Endothelial cell (in vitro differentiated cells): ENCODE results near the gene CACNA2D3. TPM values are rescaled to one million over a fixed set of nuclear protein-coding genes. Genes with fewer than 3 reads are reported as not detected.

Source experiments
- DNase-seq: peaks from one replicate; pipeline ENCODE4 v3.0.0; 2021; ENCODE audit warnings: low spot score
- H3K27ac Mint-ChIP-seq: one replicate; pipeline ENCODE4 v1.8.0; 2021; ENCODE audit warnings: mixed read lengths, inconsistent platforms; ENCODE audit not compliant: unreplicated experiment
- H3K27me3 Mint-ChIP-seq: one replicate; pipeline ENCODE4 v1.8.0; 2021; ENCODE audit warnings: mild to moderate bottlenecking, moderate library complexity, mixed read lengths, inconsistent platforms; ENCODE audit not compliant: unreplicated experiment
- H3K36me3 Mint-ChIP-seq: one replicate; pipeline ENCODE4 v1.8.0; 2021; ENCODE audit warnings: mild to moderate bottlenecking, low read depth, mixed read lengths, inconsistent platforms; ENCODE audit not compliant: unreplicated experiment
- H3K4me1 Mint-ChIP-seq: one replicate; pipeline ENCODE4 v1.8.0; 2021; ENCODE audit warnings: mild to moderate bottlenecking, mixed read lengths, inconsistent platforms; ENCODE audit not compliant: unreplicated experiment
- H3K4me3 Mint-ChIP-seq: one replicate; pipeline ENCODE4 v1.8.0; 2021; ENCODE audit warnings: mild to moderate bottlenecking, mixed read lengths, inconsistent platforms; ENCODE audit not compliant: unreplicated experiment
- H3K9me3 Mint-ChIP-seq: one replicate; pipeline ENCODE4 v1.8.0; 2021; ENCODE audit warnings: mixed read lengths, inconsistent platforms; ENCODE audit not compliant: unreplicated experiment
- CTCF ChIP-seq: fragments of 200-600 bp; sonication (generic); IDR thresholded peaks from one replicate; pipeline ENCODE4 v1.5.0; 2021; ENCODE audit warnings: antibody characterized with exemption; ENCODE audit not compliant: unreplicated experiment
- total RNA-seq: library from RNA; stranded (reverse); fragmentation: NEBNext Ultra II Directional; extraction: Animal tissue kit (Norgen Biotek cat#: 25700); gene quantifications from one replicate; pipeline ENCODE4 v1.2.1, GENCODE V29; 2021; ENCODE audit not compliant: unreplicated experiment

The CACNA2D3 gene
- total RNA-seq, 1 donor from 2014 or later, result 0.46 TPM

GRCh38 chr3:54866251-54866650 lies 743.9 kb downstream of the CACNA2D3 start:
- TF ChIP-seq CTCF, result no peak
- Mint-ChIP-seq H3K9me3 (no peaks in the 10 kb centered on the region), H3K36me3 (no peaks in the 10 kb centered on the region), H3K27me3 (no peaks in the 10 kb centered on the region), H3K27ac (no peak overlapping the region), H3K4me3 (no peak overlapping the region), H3K4me1 (no peaks in the 10 kb centered on the region)
- no peak for DNase-seq

GRCh38 chr3:54870423-54870822 lies 748.1 kb downstream of the CACNA2D3 start:
- Mint-ChIP-seq H3K4me1 (peaks cover 12% of the 10 kb centered on the region), H3K4me3 (no peak overlapping the region), H3K36me3 (no peaks in the 10 kb centered on the region), H3K27ac (no peak overlapping the region), H3K27me3 (no peaks in the 10 kb centered on the region), H3K9me3 (no peaks in the 10 kb centered on the region)
- DNase-seq, result no peak
- TF ChIP-seq CTCF, result no peak

- no peak for TF ChIP-seq CTCF
- H3K27me3 Mint-ChIP-seq, result no peaks in the 10 kb centered on the region
- DNase-seq, result no peak
- no peaks in the 10 kb centered on the region for H3K9me3 Mint-ChIP-seq
- H3K4me3 Mint-ChIP-seq, result no peak overlapping the region
- H3K27ac Mint-ChIP-seq, result no peak overlapping the region
- H3K4me1 Mint-ChIP-seq, result peaks cover 20% of the 10 kb centered on the region
- no peaks in the 10 kb centered on the region for H3K36me3 Mint-ChIP-seq
These were observed 749.5 kb downstream of the CACNA2D3 start for GRCh38 chr3:54871867-54872266.

GRCh38 chr3:54873059-54874010 lies 751.0 kb downstream of the CACNA2D3 start:
- Mint-ChIP-seq H3K27ac (no peak overlapping the region), H3K4me1 (peaks cover 20% of the 10 kb centered on the region), H3K36me3 (no peaks in the 10 kb centered on the region), H3K9me3 (no peaks in the 10 kb centered on the region), H3K4me3 (no peak overlapping the region), H3K27me3 (no peaks in the 10 kb centered on the region)
- no peak for DNase-seq
- TF ChIP-seq CTCF, result no peak
